GM12878 (cell line): ENCODE results near the gene IRGQ.

Source experiments
- CTCF ChIP-seq, 3 experiments: IDR thresholded peaks in 2 of 3; conservative IDR thresholded peaks in 1 of 3; 2 replicates each; pipeline ENCODE4 v1.5.1; 2011; ENCODE audit warnings: low read depth in 3 of 3, low read length in 3 of 3, mild to moderate bottlenecking in 3 of 3, control low read depth in 2 of 3, moderate library complexity in 2 of 3, inconsistent platforms in 1 of 3, mixed read lengths in 1 of 3; ENCODE audit not compliant: control insufficient read depth in 2 of 3, insufficient read depth in 1 of 3; ENCODE audit errors: extremely low read depth in 1 of 3
- NRF1 ChIP-seq: conservative IDR thresholded peaks from 2 replicates; pipeline ENCODE4 v1.6.1; 2011; ENCODE audit warnings: mild to moderate bottlenecking, low read depth, low read length, improper control_type of control experiment
- POLR2A ChIP-seq: IDR thresholded peaks from 2 replicates; pipeline ENCODE4 v1.6.1; 2011; ENCODE audit warnings: low read depth, mild to moderate bottlenecking, low read length
- SMC3 ChIP-seq: IDR thresholded peaks from 2 replicates; pipeline ENCODE4 v1.6.1; 2011; ENCODE audit warnings: low read length, improper control_type of control experiment, borderline replicate concordance
- SRF ChIP-seq, 2 experiments: IDR thresholded peaks; 2 replicates each; pipeline ENCODE4 v1.6.1; 2011; ENCODE audit warnings: low read depth in 2 of 2, low read length in 2 of 2, mild to moderate bottlenecking in 1 of 2, moderate library complexity in 1 of 2
- USF2 ChIP-seq: IDR thresholded peaks from 2 replicates; pipeline ENCODE4 v1.6.1; 2011; ENCODE audit warnings: low read depth, low read length, improper control_type of control experiment, borderline replicate concordance
- ZNF274 ChIP-seq: IDR thresholded peaks from one replicate; pipeline ENCODE4 v1.8.0; 2011; ENCODE audit not compliant: insufficient read length, insufficient read depth

- TF ChIP-seq SRF (IDR thresholded peaks at IDR 0.05; ENCODE audit: low read depth in 2 of 2, low read length in 2 of 2) = no peak
- TF ChIP-seq SMC3 = no peak
- no peak for TF ChIP-seq CTCF (IDR thresholded peaks at IDR 0.05 in 2 of 3, conservative IDR thresholded peaks at IDR 0.05 in 1 of 3; ENCODE audit: control insufficient read depth in 2 of 3, extremely low read depth in 1 of 3, insufficient read depth in 1 of 3, low read depth in 3 of 3, low read length in 3 of 3)
- TF ChIP-seq ZNF274 = no peak
- TF ChIP-seq POLR2A = no peak
- TF ChIP-seq NRF1 = no peak
- TF ChIP-seq USF2 = no peak
Measured at GRCh38 chr19:43589678-43590077, 6.3 kb downstream of the IRGQ start.
